Tibial nerve (tissue), 4 donors: ENCODE results near the gene CD300LF.

ENCODE experiments used
- CTCF ChIP-seq, 5 experiments: fragments of 200-600 bp in 3 of 5; fragments of 450-650 bp in 2 of 5; sonication (generic) in 3 of 5; IDR thresholded peaks; one replicate each; pipeline ENCODE4 v1.5.1; 2016 to 2019; ENCODE audit warnings: antibody characterized with exemption in 5 of 5, mild to moderate bottlenecking in 3 of 5, moderate library complexity in 2 of 5
- EP300 ChIP-seq, 2 donors: sonication (generic); formaldehyde crosslinking; IDR thresholded peaks; one replicate each; pipeline ENCODE4 v1.6.1; 2017; ENCODE audit warnings: antibody characterized with exemption in 2 of 2, mild to moderate bottlenecking in 1 of 2
- POLR2A ChIP-seq, 2 donors: fragments of 450-650 bp; IDR thresholded peaks; one replicate each; pipeline ENCODE4 v1.6.1; 2017; ENCODE audit warnings: antibody characterized with exemption in 2 of 2, mild to moderate bottlenecking in 2 of 2, moderate library complexity in 2 of 2

- TF ChIP-seq CTCF (IDR thresholded peaks at IDR 0.05) (no peak), POLR2A (IDR thresholded peaks at IDR 0.05) (no peak), EP300 (IDR thresholded peaks at IDR 0.05) (no peak)
Measured at GRCh38 chr17:74728702-74729075, 16.0 kb upstream of the CD300LF start.
